Cardiac muscle cell (in vitro differentiated cells and primary cell): Measurements from ENCODE around the gene ZDHHC24. TPM values are rescaled to one million over a fixed set of nuclear protein-coding genes. Genes with fewer than 3 reads are reported as not detected.

Source experiments
- DNase-seq, 2 donors: peaks; one replicate each; pipeline versions ENCODE4 v3.0.0 to v3.0.0-alpha.2; 2010 to 2017; ENCODE audit warnings: low read depth in 1 of 2, low spot score in 1 of 2
- H3K27ac ChIP-seq: fragments of 200-600 bp; sonication (generic); 2 replicates; pipeline ENCODE4 v1.5.1; 2016
- H3K27me3 ChIP-seq: fragments of 200-600 bp; sonication (generic); 2 replicates; pipeline ENCODE4 v1.6.0; 2016; ENCODE audit warnings: control low read depth
- H3K36me3 ChIP-seq: fragments of 200-600 bp; sonication (generic); 2 replicates; pipeline ENCODE4 v1.5.1; 2016; ENCODE audit warnings: control low read depth
- H3K4me1 ChIP-seq: fragments of 200-600 bp; sonication (generic); 2 replicates; pipeline ENCODE4 v1.8.1; 2017; ENCODE audit warnings: low read depth, mild to moderate bottlenecking, mixed run types
- H3K4me3 ChIP-seq: fragments of 200-600 bp; sonication (generic); 2 replicates; pipeline ENCODE4 v1.5.1; 2016; ENCODE audit warnings: mild to moderate bottlenecking
- H3K9me3 ChIP-seq: fragments of 200-600 bp; sonication (generic); 2 replicates; pipeline ENCODE4 v1.5.1; 2017; ENCODE audit warnings: low read depth, mild to moderate bottlenecking, control low read depth
- CTCF ChIP-seq: IDR thresholded peaks from 2 replicates; pipeline ENCODE4 v1.5.1; 2012; ENCODE audit warnings: low read depth, mild to moderate bottlenecking, low read length
- polyA plus RNA-seq: library from polyadenylated mRNA; unstranded; fragments of >200 nt; fragmentation: Nextera tagmentation; extraction: Ambion mirVana; gene quantifications from 2 replicates; pipeline ENCODE4 v1.2.1, GENCODE V29; 2016
- total RNA-seq: library from RNA; depleted of rRNA; stranded (reverse); fragments of >200 nt; gene quantifications from 2 replicates; pipeline ENCODE4 v1.2.3, GENCODE V29; 2016

ZDHHC24 gene
- total and polyA plus RNA-seq, 2 experiments from 2014 or later = 14.7 to 16.9 TPM

- no peak within 1 kb of the TSS for H3K27ac ChIP-seq
- no peaks in the 10 kb centered on the region for H3K9me3 ChIP-seq
- no peak for TF ChIP-seq CTCF
- H3K4me1 ChIP-seq = peaks cover 7% of the 10 kb centered on the region
- H3K36me3 ChIP-seq = no peaks in the 10 kb centered on the region
- H3K4me3 ChIP-seq = peak within 1 kb of the TSS; percentile 15
- H3K27me3 ChIP-seq = no peaks in the 10 kb centered on the region
- DNase-seq = peak; percentile 35 to 82
Measured at GRCh38 chr11:66568124-66568916, 22.5 kb upstream of the ZDHHC24 start, which contains the start of gene CTSF. CTSF (minus strand) TSS chr11:66568606; CDS start chr11:66568486, 120 bp downstream.

DNA sequence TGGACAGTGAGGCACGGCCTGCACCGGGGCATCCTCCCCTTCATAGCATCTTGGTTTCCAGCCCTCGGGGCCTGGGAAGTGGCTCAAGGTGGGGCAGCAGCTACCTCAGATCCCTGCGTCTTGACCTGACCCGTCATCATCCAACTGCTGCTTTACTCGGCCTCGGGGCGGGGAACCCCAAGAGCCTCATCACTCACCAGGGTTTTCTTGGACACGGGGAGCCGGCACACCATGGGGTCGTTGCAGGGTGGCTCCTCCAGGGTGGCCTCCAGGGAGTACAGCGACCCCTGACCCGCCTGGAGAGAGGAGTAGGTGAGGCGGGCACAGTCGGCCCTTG, 21.9 kb upstream of the ZDHHC24 start:
- Histone ChIP-seq H3K27ac (no peak overlapping the region), H3K4me3 (no peak overlapping the region), H3K36me3 (no peaks in the 10 kb centered on the region), H3K4me1 (peaks cover 7% of the 10 kb centered on the region), H3K27me3 (no peaks in the 10 kb centered on the region), H3K9me3 (no peaks in the 10 kb centered on the region)
- no peak for DNase-seq
- TF ChIP-seq CTCF = no peak

DNA sequence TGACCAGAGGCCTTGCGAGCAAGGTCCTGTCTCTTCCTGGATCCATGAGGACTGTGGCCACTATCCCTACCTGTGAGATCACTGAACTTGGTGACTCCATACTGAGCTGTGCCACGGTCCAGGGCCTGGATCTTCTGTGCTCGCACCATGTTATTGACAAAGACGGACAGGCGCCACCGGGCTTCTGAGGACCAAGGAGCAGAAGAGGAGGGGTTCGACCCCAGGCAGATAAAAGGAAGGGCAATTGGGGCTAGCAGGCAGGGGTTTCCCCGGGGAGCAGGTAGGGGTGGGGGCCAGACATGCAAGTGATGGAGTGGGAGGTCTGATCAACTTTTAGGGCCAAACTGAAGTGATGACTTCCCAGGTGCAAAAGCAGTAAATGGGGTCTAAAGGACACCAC, 20.4 kb upstream of the ZDHHC24 start:
- no peak for TF ChIP-seq CTCF
- Histone ChIP-seq H3K4me3 (no peak overlapping the region), H3K4me1 (peaks cover 7% of the 10 kb centered on the region), H3K36me3 (peaks cover under 1% of the 10 kb centered on the region), H3K27me3 (no peaks in the 10 kb centered on the region), H3K27ac (no peak overlapping the region), H3K9me3 (no peaks in the 10 kb centered on the region)
- DNase-seq = no peak

DNA sequence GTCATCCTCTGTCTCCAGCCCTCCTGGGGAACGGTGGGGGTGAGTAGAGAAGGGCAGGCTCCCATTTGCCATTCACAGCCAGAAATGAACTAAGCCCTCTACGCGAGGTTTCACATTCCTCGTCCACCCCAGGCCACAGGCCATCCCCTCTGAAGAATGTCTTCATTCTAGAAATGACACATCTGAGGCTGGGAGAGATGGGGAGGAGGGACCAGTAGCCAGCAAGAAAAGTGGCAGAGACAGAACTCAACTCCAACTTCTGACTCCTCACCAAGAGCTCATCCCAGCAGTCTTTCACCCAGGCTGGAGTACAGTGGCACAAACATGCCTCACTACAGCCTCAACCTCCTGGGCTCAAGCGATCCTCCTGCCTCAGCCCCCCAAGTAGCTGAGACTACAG, 19.1 kb upstream of the ZDHHC24 start:
- no peaks in the 10 kb centered on the region for H3K27me3 ChIP-seq
- no peak for TF ChIP-seq CTCF

DNA sequence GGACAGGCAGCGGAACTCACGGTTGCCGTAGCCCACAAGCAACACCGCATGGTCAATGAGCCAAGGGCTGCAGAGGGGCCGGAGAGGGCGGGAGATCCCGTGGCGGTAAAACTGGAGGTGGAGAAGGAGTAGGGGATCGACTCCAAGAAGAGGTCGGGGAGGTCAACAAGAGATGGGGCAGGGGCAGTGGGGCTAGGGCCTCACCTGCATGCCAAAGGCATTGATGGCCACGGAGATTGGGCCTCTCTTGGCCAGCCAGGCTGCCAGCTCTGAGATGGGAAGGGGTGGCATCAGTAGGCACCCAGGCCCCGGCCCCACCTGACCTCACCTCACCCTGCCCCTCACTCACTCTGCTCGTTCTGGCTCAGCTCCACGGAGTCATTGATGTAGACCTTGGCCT, 18.7 kb upstream of the ZDHHC24 start:
- H3K27me3 ChIP-seq = no peaks in the 10 kb centered on the region
- DNase-seq = no peak
- H3K4me1 ChIP-seq = no peaks in the 10 kb centered on the region

More for the DNA sequence above, 19.1 kb upstream of the ZDHHC24 start:
- H3K27ac ChIP-seq = peak overlapping the region; percentile 28
- no peak overlapping the region for H3K4me3 ChIP-seq
- H3K36me3 ChIP-seq = peaks cover 12% of the 10 kb centered on the region
- no peaks in the 10 kb centered on the region for H3K9me3 ChIP-seq
- DNase-seq = no peak
- H3K4me1 ChIP-seq = no peaks in the 10 kb centered on the region

More for the DNA sequence above, 18.7 kb upstream of the ZDHHC24 start:
- Histone ChIP-seq H3K36me3 (peaks cover 16% of the 10 kb centered on the region), H3K27ac (peak overlapping the region; percentile 28), H3K9me3 (no peaks in the 10 kb centered on the region), H3K4me3 (no peak overlapping the region)
- no peak for TF ChIP-seq CTCF
